Measurements from ENCODE around the gene KRT20. TPM values are rescaled to one million over a fixed set of nuclear protein-coding genes. Genes with fewer than 3 reads are reported as not detected.

KRT20 gene
- total and polyA plus RNA-seq, 2 of the 13 experiments (the other 11 are each of a cell fraction or from before 2014, with no cell fraction given), result 0.13 to 0.20 TPM

- TF ChIP-seq, protein P1, sequence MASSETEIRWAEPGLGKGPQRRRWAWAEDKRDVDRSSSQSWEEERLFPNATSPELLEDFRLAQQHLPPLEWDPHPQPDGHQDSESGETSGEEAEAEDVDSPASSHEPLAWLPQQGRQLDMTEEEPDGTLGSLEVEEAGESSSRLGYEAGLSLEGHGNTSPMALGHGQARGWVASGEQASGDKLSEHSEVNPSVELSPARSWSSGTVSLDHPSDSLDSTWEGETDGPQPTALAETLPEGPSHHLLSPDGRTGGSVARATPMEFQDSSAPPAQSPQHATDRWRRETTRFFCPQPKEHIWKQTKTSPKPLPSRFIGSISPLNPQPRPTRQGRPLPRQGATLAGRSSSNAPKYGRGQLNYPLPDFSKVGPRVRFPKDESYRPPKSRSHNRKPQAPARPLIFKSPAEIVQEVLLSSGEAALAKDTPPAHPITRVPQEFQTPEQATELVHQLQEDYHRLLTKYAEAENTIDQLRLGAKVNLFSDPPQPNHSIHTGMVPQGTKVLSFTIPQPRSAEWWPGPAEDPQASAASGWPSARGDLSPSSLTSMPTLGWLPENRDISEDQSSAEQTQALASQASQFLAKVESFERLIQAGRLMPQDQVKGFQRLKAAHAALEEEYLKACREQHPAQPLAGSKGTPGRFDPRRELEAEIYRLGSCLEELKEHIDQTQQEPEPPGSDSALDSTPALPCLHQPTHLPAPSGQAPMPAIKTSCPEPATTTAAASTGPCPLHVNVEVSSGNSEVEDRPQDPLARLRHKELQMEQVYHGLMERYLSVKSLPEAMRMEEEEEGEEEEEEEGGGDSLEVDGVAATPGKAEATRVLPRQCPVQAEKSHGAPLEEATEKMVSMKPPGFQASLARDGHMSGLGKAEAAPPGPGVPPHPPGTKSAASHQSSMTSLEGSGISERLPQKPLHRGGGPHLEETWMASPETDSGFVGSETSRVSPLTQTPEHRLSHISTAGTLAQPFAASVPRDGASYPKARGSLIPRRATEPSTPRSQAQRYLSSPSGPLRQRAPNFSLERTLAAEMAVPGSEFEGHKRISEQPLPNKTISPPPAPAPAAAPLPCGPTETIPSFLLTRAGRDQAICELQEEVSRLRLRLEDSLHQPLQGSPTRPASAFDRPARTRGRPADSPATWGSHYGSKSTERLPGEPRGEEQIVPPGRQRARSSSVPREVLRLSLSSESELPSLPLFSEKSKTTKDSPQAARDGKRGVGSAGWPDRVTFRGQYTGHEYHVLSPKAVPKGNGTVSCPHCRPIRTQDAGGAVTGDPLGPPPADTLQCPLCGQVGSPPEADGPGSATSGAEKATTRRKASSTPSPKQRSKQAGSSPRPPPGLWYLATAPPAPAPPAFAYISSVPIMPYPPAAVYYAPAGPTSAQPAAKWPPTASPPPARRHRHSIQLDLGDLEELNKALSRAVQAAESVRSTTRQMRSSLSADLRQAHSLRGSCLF (CRISPR knock-in tag; IDR thresholded peaks at IDR 0.05; ENCODE audit: borderline replicate concordance), result no peak
- no peak for TF ChIP-seq HNRNPH1 (optimal IDR thresholded peaks at IDR 0.05; ENCODE audit: low read depth, low read length)
These were observed 1.0 kb upstream of the KRT20 start (continued) for GRCh38 chr17:40886090-40886489.

DNA sequence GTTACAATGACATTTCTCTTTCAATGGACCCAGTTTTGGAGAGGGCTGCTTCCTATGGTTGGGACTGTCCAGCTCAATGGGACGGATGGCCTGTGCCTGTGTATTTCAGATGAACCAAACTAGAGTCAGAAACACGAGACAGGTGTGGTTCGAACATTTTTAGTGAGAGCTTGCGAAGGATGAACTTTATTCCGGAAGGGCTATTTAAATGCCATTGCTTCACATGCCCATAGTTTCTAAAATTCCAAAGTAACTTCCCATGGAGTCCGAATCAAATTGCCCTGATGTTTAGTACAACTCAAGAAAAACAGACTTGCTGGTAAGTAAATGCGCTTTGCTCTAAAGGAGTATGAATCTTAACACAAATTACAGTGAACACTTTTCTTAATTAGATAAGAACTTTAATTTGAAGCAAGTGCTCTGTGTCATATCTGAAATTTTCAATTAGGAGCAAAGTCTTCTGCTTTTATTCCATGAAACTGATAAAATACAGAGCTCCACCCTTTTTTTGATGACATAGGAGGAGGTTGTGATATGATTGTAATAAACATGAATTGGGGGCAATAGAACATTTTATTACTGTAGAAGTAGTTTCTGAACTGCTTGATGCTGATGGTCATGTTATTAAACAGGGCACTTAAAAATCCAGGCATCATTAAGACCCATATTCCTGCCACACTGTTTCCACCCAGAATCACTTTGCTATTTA, 1.3 kb downstream of the KRT20 start:
- peaks cover 0 to 7% of the 10 kb centered on the region in 2 experiments; a peak in 3 of 5 replicates for H3K27me3 ChIP-seq (ENCODE audit: control insufficient read depth in 1 of 2, insufficient read depth in 2 of 2, low read length in 2 of 2)
- H3K9me3 ChIP-seq (ENCODE audit: low read length), result no peaks in the 10 kb centered on the region
- H3K36me3 ChIP-seq (replicated peaks in 1 of 2; ENCODE audit: control insufficient read depth in 1 of 2, insufficient read depth in 2 of 2, low read length in 2 of 2), result no peaks in the 10 kb centered on the region
- intact Hi-C loops (cut with micrococcal nuclease; ENCODE audit: unreplicated experiment), result no loop called here
- BruUV-seq (replicated peaks), result no TSS peak
- in situ Hi-C loops (cut with HindIII; ENCODE audit: extremely low pct_ligation_motif_present, low pct_unique_long_range_greater_than_20kb), result no loop called here
- no peak for FAIRE-seq
- no peaks in the 10 kb centered on the region for H3K79me2 ChIP-seq (ENCODE audit: insufficient read depth, low read length)
- H2AFZ ChIP-seq (ENCODE audit: low read length), result no peak overlapping the region
- H3K4me1 ChIP-seq (ENCODE audit: insufficient read depth, low read length), result no peaks in the 10 kb centered on the region
- ChIA-PET POLR2A (no interaction called here), CTCF (ENCODE audit: low intra/inter-chr PET ratio, low total read pairs) (no interaction called here)
- H3K27ac ChIP-seq (ENCODE audit: extremely low read length, insufficient read depth, low read length), result no peak overlapping the region
- H3K9ac ChIP-seq (ENCODE audit: insufficient read depth, low read depth, low read length), result no peak overlapping the region
- no peak overlapping the region for H3K4me2 ChIP-seq (ENCODE audit: low read depth, low read length)
- DNase-seq (ENCODE audit: low spot score), result no peak
- H4K20me1 ChIP-seq (ENCODE audit: insufficient read depth, low read length), result no peaks in the 10 kb centered on the region
- WGBS (ENCODE audit: low lambda C conversion rate), result 47% methylated on average over 7 of the region's 7 CpGs
- ATAC-seq, result no peak
- no peak overlapping the region for H3K4me3 ChIP-seq (replicated peaks in 1 of 3; ENCODE audit: insufficient read depth in 1 of 3, low read depth in 2 of 3, low read length in 3 of 3)
- TF ChIP-seq, protein P2, sequence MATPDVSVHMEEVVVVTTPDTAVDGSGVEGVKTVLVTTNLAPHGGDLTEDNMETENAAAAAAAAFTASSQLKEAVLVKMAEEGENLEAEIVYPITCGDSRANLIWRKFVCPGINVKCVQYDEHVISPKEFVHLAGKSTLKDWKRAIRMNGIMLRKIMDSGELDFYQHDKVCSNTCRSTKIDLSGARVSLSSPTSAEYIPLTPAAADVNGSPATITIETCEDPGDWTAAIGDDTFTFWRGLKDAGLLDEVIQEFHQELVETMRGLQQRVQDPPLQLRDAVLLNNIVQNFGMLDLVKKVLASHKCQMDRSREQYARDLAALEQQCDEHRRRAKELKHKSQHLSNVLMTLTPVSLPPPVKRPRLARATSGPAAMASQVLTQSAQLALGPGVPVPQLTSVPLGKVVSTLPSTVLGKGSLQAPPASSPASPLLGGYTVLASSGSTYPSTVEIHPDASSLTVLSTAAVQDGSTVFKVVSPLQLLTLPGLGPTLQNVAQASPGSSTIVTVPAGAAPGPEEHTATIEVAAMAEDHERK (CRISPR knock-in tag; IDR thresholded peaks at IDR 0.05; ENCODE audit: low read depth), result no peak
- TF ChIP-seq, protein P3, sequence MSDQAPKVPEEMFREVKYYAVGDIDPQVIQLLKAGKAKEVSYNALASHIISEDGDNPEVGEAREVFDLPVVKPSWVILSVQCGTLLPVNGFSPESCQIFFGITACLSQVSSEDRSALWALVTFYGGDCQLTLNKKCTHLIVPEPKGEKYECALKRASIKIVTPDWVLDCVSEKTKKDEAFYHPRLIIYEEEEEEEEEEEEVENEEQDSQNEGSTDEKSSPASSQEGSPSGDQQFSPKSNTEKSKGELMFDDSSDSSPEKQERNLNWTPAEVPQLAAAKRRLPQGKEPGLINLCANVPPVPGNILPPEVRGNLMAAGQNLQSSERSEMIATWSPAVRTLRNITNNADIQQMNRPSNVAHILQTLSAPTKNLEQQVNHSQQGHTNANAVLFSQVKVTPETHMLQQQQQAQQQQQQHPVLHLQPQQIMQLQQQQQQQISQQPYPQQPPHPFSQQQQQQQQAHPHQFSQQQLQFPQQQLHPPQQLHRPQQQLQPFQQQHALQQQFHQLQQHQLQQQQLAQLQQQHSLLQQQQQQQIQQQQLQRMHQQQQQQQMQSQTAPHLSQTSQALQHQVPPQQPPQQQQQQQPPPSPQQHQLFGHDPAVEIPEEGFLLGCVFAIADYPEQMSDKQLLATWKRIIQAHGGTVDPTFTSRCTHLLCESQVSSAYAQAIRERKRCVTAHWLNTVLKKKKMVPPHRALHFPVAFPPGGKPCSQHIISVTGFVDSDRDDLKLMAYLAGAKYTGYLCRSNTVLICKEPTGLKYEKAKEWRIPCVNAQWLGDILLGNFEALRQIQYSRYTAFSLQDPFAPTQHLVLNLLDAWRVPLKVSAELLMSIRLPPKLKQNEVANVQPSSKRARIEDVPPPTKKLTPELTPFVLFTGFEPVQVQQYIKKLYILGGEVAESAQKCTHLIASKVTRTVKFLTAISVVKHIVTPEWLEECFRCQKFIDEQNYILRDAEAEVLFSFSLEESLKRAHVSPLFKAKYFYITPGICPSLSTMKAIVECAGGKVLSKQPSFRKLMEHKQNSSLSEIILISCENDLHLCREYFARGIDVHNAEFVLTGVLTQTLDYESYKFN (CRISPR knock-in tag; conservative IDR thresholded peaks at IDR 0.05), result no peak
- TF ChIP-seq RBFOX2 (IDR thresholded peaks at IDR 0.05; ENCODE audit: low read depth, low read length) (no peak), TGIF2 (CRISPR knock-in tag; IDR thresholded peaks at IDR 0.05) (no peak), ESRRA (CRISPR knock-in tag; IDR thresholded peaks at IDR 0.05; ENCODE audit: low read depth) (no peak)

Data from HepG2 (cell line).